Stimulated activated CD4-positive, alpha-beta T cell treated with anti-CD3 and anti-CD28 coated beads, Interleukin-12 subunit alpha, Interleukin-12 subunit beta, amount 100 ng/mL, for 48 hours (primary cell): ENCODE measurements around the gene ZNF778.

Experiments used
- DNase-seq, 3 donors: peaks; one replicate each; pipeline ENCODE4 v3.0.0-alpha.2; 2020; ENCODE audit warnings: low read depth in 2 of 3, low spot score in 1 of 3

ZNF778 gene

GRCh38 chr16:89217388-89218191 is at the start of gene ZNF778:
Gene ZNF778, plus strand, starts transcription at chr16:89217703. Its CDS starts 3,425 bp downstream, at chr16:89221128.
- DNase-seq, result peak; percentile 48 to 73 (median 55)

- DNase-seq, result no peak
Measured at GRCh38 chr16:89168381-89169189, 48.9 kb upstream of the ZNF778 start.

- DNase-seq, result no peak
Measured at GRCh38 chr16:89169778-89170177, 47.7 kb upstream of the ZNF778 start.

GRCh38 chr16:89170346-89171215 is 46.9 kb upstream of the ZNF778 start:
- no peak for DNase-seq

- DNase-seq, result peak; percentile 92 to 95 (median 94)
Measured at GRCh38 chr16:89171216-89172170, 46.0 kb upstream of the ZNF778 start, which contains the start of gene CDH15. Gene CDH15, plus strand, starts transcription at chr16:89171748. Its CDS starts 84 bp downstream, at chr16:89171832.

GRCh38 chr16:89172171-89172527 is 45.4 kb upstream of the ZNF778 start:
- DNase-seq, result no peak

GRCh38 chr16:89172528-89173173 is 44.9 kb upstream of the ZNF778 start:
- DNase-seq, result no peak

- DNase-seq, result no peak
Measured at GRCh38 chr16:89173174-89173921, 44.2 kb upstream of the ZNF778 start.

GRCh38 chr16:89174055-89174827 is 43.3 kb upstream of the ZNF778 start:
- no peak for DNase-seq

GRCh38 chr16:89174877-89175276 is 42.6 kb upstream of the ZNF778 start:
- DNase-seq, result no peak

GRCh38 chr16:89175280-89176146 is 42.0 kb upstream of the ZNF778 start:
- no peak for DNase-seq

GRCh38 chr16:89176147-89176690 is 41.3 kb upstream of the ZNF778 start:
- DNase-seq, result no peak

GRCh38 chr16:89176717-89177116 is 40.8 kb upstream of the ZNF778 start:
- DNase-seq, result no peak

- no peak for DNase-seq
Measured at GRCh38 chr16:89177501-89177900, 40.0 kb upstream of the ZNF778 start.

GRCh38 chr16:89178453-89179147 is 38.9 kb upstream of the ZNF778 start:
- no peak for DNase-seq

- DNase-seq, result no peak
Measured at GRCh38 chr16:89179148-89179484, 38.4 kb upstream of the ZNF778 start.
